ENCODE data around the gene CNBD2.
A peak's percentile ranks its signal among the peaks of the same experiment; 100 is the strongest.
"Not testable (repeated sequence)": the region's sequence is repeated elsewhere in the genome, so short reads cannot be mapped to it uniquely, and the experiment has no call there.

The CNBD2 gene

GRCh38 chr20:36030149-36030548 is 61.8 kb downstream of the CNBD2 start:
- H3K4me1 Mint-ChIP-seq, result no peaks in the 10 kb centered on the region
- ATAC-seq (no peak), DNase-seq (ENCODE audit: low spot score in 2 of 2) (no peak)
- no peaks in the 10 kb centered on the region for H3K36me3 Mint-ChIP-seq
- H3K4me3 Mint-ChIP-seq, result no peak overlapping the region
- no peaks in the 10 kb centered on the region for H3K9me3 Mint-ChIP-seq
- H3K27ac Mint-ChIP-seq, result peak overlapping the region; percentile 70

- Mint-ChIP-seq H3K4me1 (no peaks in the 10 kb centered on the region), H3K4me3 (no peak overlapping the region), H3K27ac (no peak overlapping the region), H3K36me3 (no peaks in the 10 kb centered on the region), H3K9me3 (no peaks in the 10 kb centered on the region)
- no peak for DNase-seq (ENCODE audit: low spot score in 2 of 2)
- no peak for ATAC-seq
Measured at GRCh38 chr20:36031806-36032205, 63.4 kb downstream of the CNBD2 start.

GRCh38 chr20:36034875-36035274 is 66.5 kb downstream of the CNBD2 start:
- H3K4me3 Mint-ChIP-seq, result no peak overlapping the region
- no peaks in the 10 kb centered on the region for H3K9me3 Mint-ChIP-seq
- H3K36me3 Mint-ChIP-seq, result no peaks in the 10 kb centered on the region
- H3K27ac Mint-ChIP-seq, result no peak overlapping the region
- no peaks in the 10 kb centered on the region for H3K4me1 Mint-ChIP-seq
- DNase-seq (ENCODE audit: low spot score in 2 of 2) (no peak), ATAC-seq (no peak)

- ATAC-seq, result no peak
- Mint-ChIP-seq H3K9me3 (no peaks in the 10 kb centered on the region), H3K4me1 (no peaks in the 10 kb centered on the region), H3K36me3 (no peaks in the 10 kb centered on the region), H3K4me3 (no peak overlapping the region), H3K27ac (no peak overlapping the region)
- DNase-seq (ENCODE audit: low spot score in 2 of 2), result no peak
Measured at GRCh38 chr20:36035745-36036144, 67.4 kb downstream of the CNBD2 start.

GRCh38 chr20:36036688-36037087 is 68.3 kb downstream of the CNBD2 start:
- H3K4me3 Mint-ChIP-seq, result no peak overlapping the region
- ATAC-seq, result no peak
- DNase-seq (ENCODE audit: low spot score in 2 of 2), result no peak
- no peaks in the 10 kb centered on the region for H3K9me3 Mint-ChIP-seq
- no peaks in the 10 kb centered on the region for H3K36me3 Mint-ChIP-seq
- peaks cover 7% of the 10 kb centered on the region for H3K4me1 Mint-ChIP-seq
- H3K27ac Mint-ChIP-seq, result no peak overlapping the region

GRCh38 chr20:36040571-36040970 is 72.2 kb downstream of the CNBD2 start:
- H3K27ac Mint-ChIP-seq, result no peak overlapping the region
- peaks cover 23% of the 10 kb centered on the region for H3K4me1 Mint-ChIP-seq
- peaks cover 17% of the 10 kb centered on the region for H3K36me3 Mint-ChIP-seq
- DNase-seq (ENCODE audit: low spot score in 2 of 2) (no peak), ATAC-seq (no peak)
- H3K9me3 Mint-ChIP-seq, result no peaks in the 10 kb centered on the region
- H3K4me3 Mint-ChIP-seq, result no peak overlapping the region

GRCh38 chr20:36043441-36043840 is 75.1 kb downstream of the CNBD2 start:
- peak overlapping the region; percentile 50 for H3K27ac Mint-ChIP-seq
- peaks cover 37% of the 10 kb centered on the region for H3K4me1 Mint-ChIP-seq
- no peaks in the 10 kb centered on the region for H3K9me3 Mint-ChIP-seq
- DNase-seq (ENCODE audit: low spot score in 2 of 2) (no peak), ATAC-seq (no peak)
- H3K36me3 Mint-ChIP-seq, result peaks cover 46% of the 10 kb centered on the region
- H3K4me3 Mint-ChIP-seq, result no peak overlapping the region

GRCh38 chr20:36043892-36044515 is 75.6 kb downstream of the CNBD2 start:
- Mint-ChIP-seq H3K27ac (peak overlapping the region; percentile 50), H3K4me3 (no peak overlapping the region), H3K4me1 (peaks cover 43% of the 10 kb centered on the region), H3K36me3 (peaks cover 51% of the 10 kb centered on the region), H3K9me3 (no peaks in the 10 kb centered on the region)
- ATAC-seq, result no peak
- no peak for DNase-seq (ENCODE audit: low spot score in 2 of 2)

GRCh38 chr20:36045373-36045714 is 77.0 kb downstream of the CNBD2 start:
- DNase-seq (ENCODE audit: low spot score in 2 of 2) (no peak), ATAC-seq (no peak)
- Mint-ChIP-seq H3K9me3 (no peaks in the 10 kb centered on the region), H3K4me1 (peaks cover 48% of the 10 kb centered on the region), H3K27ac (no peak overlapping the region), H3K36me3 (peaks cover 64% of the 10 kb centered on the region), H3K4me3 (no peak overlapping the region)

- not testable (repeated sequence) for H3K9me3 Mint-ChIP-seq; DNase-seq (ENCODE audit: low spot score in 2 of 2); H3K27ac Mint-ChIP-seq; ATAC-seq; H3K4me3 Mint-ChIP-seq
- H3K4me1 Mint-ChIP-seq, result peaks cover 49% of the 10 kb centered on the region
- H3K36me3 Mint-ChIP-seq, result peaks cover 71% of the 10 kb centered on the region
Measured at GRCh38 chr20:36046073-36046798, 77.8 kb downstream of the CNBD2 start.

- peaks cover 44% of the 10 kb centered on the region for H3K4me1 Mint-ChIP-seq
- DNase-seq (ENCODE audit: low spot score in 2 of 2); ATAC-seq; H3K9me3 Mint-ChIP-seq: not testable (repeated sequence)
- peak overlapping the region; percentile 95 for H3K27ac Mint-ChIP-seq
- H3K4me3 Mint-ChIP-seq, result peak overlapping the region; percentile 83
- H3K36me3 Mint-ChIP-seq, result peaks cover 67% of the 10 kb centered on the region
Measured at GRCh38 chr20:36049408-36049807, 81.0 kb downstream of the CNBD2 start.

- Mint-ChIP-seq H3K36me3 (peaks cover 54% of the 10 kb centered on the region), H3K4me1 (peaks cover 38% of the 10 kb centered on the region), H3K4me3 (peak overlapping the region; percentile 83), H3K27ac (peak overlapping the region; percentile 95), H3K9me3 (peaks cover 3% of the 10 kb centered on the region)
- DNase-seq (ENCODE audit: low spot score in 2 of 2) (peak; percentile 73 to 95), ATAC-seq (peak; percentile 98)
Measured at GRCh38 chr20:36050436-36051317, 82.3 kb downstream of the CNBD2 start.

- H3K27ac Mint-ChIP-seq, result peak overlapping the region; percentile 95
- no peak for ATAC-seq
- H3K4me3 Mint-ChIP-seq, result peak overlapping the region; percentile 83
- peaks cover 46% of the 10 kb centered on the region for H3K36me3 Mint-ChIP-seq
- DNase-seq (ENCODE audit: low spot score in 2 of 2), result no peak
- H3K4me1 Mint-ChIP-seq, result peaks cover 31% of the 10 kb centered on the region
- H3K9me3 Mint-ChIP-seq, result peaks cover 3% of the 10 kb centered on the region
Measured at GRCh38 chr20:36051318-36052116, 83.1 kb downstream of the CNBD2 start.

GRCh38 chr20:36052117-36052513 is 83.7 kb downstream of the CNBD2 start:
- ATAC-seq, result no peak
- H3K36me3 Mint-ChIP-seq, result peaks cover 40% of the 10 kb centered on the region
- peaks cover 3% of the 10 kb centered on the region for H3K9me3 Mint-ChIP-seq
- no peak overlapping the region for H3K4me3 Mint-ChIP-seq
- DNase-seq (ENCODE audit: low spot score in 2 of 2), result no peak
- H3K4me1 Mint-ChIP-seq, result peaks cover 25% of the 10 kb centered on the region
- H3K27ac Mint-ChIP-seq, result peak overlapping the region; percentile 95
